ENCODE data around the gene ACADVL. TPM values are rescaled to one million over a fixed set of nuclear protein-coding genes. Genes with fewer than 3 reads are reported as not detected.

The ACADVL gene
- total and polyA plus RNA-seq, 4 donors: 185 to 1,301 (median 1,109) TPM

DNA sequence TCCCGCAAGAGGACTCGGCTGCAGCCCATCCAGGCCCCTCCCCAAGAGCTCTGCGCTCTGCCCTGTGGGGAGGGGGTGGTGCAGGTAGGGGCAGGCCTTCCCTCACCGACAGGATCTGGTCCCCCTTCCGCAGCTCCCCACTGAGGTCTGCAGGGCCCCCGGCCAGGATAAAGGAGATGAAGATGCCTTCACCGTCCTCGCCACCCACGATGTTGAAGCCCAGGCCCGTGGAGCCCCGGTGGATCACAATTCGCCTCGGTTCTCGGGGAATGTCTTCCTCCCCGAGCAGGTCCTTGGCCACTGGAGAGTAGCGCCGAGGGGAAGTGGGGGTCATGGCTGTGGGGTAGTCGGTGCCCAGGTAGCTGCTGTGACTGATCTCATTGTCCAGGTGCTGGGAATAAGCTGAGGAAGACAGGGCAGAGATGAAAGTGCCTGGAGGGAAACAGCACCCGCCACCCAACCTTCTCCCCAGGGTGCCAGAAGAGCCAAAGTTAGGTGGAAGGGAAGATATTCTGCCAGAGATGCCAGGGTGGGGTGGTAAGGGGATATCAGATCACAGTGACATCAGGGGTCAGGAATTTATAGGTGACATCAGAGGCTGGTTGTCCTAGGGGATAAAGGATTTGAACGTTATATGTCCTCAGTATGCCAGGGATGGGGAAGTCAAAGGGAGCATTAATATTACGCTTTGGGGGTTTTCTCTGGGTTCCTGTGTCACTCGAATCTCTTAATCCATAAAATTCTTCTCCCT lies 22.9 kb upstream of the ACADVL start (continued):
- TF ChIP-seq, protein P1, sequence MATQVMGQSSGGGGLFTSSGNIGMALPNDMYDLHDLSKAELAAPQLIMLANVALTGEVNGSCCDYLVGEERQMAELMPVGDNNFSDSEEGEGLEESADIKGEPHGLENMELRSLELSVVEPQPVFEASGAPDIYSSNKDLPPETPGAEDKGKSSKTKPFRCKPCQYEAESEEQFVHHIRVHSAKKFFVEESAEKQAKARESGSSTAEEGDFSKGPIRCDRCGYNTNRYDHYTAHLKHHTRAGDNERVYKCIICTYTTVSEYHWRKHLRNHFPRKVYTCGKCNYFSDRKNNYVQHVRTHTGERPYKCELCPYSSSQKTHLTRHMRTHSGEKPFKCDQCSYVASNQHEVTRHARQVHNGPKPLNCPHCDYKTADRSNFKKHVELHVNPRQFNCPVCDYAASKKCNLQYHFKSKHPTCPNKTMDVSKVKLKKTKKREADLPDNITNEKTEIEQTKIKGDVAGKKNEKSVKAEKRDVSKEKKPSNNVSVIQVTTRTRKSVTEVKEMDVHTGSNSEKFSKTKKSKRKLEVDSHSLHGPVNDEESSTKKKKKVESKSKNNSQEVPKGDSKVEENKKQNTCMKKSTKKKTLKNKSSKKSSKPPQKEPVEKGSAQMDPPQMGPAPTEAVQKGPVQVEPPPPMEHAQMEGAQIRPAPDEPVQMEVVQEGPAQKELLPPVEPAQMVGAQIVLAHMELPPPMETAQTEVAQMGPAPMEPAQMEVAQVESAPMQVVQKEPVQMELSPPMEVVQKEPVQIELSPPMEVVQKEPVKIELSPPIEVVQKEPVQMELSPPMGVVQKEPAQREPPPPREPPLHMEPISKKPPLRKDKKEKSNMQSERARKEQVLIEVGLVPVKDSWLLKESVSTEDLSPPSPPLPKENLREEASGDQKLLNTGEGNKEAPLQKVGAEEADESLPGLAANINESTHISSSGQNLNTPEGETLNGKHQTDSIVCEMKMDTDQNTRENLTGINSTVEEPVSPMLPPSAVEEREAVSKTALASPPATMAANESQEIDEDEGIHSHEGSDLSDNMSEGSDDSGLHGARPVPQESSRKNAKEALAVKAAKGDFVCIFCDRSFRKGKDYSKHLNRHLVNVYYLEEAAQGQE (IDR thresholded peaks at IDR 0.05): no peak
- TF ChIP-seq RXRA (IDR thresholded peaks at IDR 0.05) (no peak), EGR1 (IDR thresholded peaks at IDR 0.05; ENCODE audit: low read depth in 2 of 2) (no peak), GABPA (IDR thresholded peaks at IDR 0.05 in 1 of 2, conservative IDR thresholded peaks at IDR 0.05 in 1 of 2) (no peak), HNF4G (IDR thresholded peaks at IDR 0.05) (no peak), SP1 (IDR thresholded peaks at IDR 0.05) (no peak)

DNA sequence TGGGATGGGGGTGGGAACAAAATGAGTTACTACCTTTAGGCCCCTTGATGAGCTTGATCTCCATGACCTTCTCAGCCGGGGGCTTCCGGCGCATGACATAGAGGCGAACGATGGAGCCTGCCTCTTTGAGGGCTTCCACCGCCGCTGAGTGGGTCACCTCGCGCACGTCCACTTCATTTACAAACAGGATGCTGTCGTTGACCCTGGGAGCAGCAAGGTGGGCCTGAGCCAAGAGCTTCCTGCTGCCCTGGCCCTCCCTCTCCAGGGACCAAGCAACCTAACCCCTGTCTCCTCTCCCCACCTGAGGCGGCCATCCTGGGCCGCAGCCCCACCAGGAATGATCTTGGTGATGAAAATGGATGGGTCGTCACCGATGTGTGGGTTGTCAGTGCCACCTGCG lies 16.3 kb upstream of the ACADVL start:
- H3K4me1 ChIP-seq (ENCODE audit: control insufficient read depth in 4 of 4, insufficient read depth in 4 of 4, low read length in 3 of 4): peaks cover 0 to 2% (median 0%) of the 10 kb centered on the region in 4 donors
- no peak overlapping the region for H3K4me3 ChIP-seq (ENCODE audit: low read depth in 1 of 3, low read length in 3 of 3)
- DNase-seq (ENCODE audit: low spot score): no peak
- H3K27ac ChIP-seq (ENCODE audit: low read depth in 1 of 2, low read length in 2 of 2): no peak overlapping the region
- H3K9me3 ChIP-seq (ENCODE audit: control insufficient read depth in 4 of 4, low read length in 3 of 4): no peaks in the 10 kb centered on the region
- H3K36me3 ChIP-seq (ENCODE audit: control insufficient read depth in 4 of 4, insufficient read depth in 3 of 4, low read depth in 1 of 4, low read length in 3 of 4): no peaks in the 10 kb centered on the region
- no peak overlapping the region for H3K9ac ChIP-seq (ENCODE audit: low read depth in 1 of 2, low read length in 2 of 2)
- TF ChIP-seq HNF4A (conservative IDR thresholded peaks at IDR 0.05): no peak
- TF ChIP-seq GABPA (IDR thresholded peaks at IDR 0.05 in 1 of 2, conservative IDR thresholded peaks at IDR 0.05 in 1 of 2): no peak
- TF ChIP-seq HNF4G (IDR thresholded peaks at IDR 0.05): no peak
- TF ChIP-seq FOXA1 (IDR thresholded peaks at IDR 0.05): no peak
- TF ChIP-seq, protein P2, sequence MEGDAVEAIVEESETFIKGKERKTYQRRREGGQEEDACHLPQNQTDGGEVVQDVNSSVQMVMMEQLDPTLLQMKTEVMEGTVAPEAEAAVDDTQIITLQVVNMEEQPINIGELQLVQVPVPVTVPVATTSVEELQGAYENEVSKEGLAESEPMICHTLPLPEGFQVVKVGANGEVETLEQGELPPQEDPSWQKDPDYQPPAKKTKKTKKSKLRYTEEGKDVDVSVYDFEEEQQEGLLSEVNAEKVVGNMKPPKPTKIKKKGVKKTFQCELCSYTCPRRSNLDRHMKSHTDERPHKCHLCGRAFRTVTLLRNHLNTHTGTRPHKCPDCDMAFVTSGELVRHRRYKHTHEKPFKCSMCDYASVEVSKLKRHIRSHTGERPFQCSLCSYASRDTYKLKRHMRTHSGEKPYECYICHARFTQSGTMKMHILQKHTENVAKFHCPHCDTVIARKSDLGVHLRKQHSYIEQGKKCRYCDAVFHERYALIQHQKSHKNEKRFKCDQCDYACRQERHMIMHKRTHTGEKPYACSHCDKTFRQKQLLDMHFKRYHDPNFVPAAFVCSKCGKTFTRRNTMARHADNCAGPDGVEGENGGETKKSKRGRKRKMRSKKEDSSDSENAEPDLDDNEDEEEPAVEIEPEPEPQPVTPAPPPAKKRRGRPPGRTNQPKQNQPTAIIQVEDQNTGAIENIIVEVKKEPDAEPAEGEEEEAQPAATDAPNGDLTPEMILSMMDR (IDR thresholded peaks at IDR 0.05; ENCODE audit: low read depth, low read length, missing input control): no peak
- TF ChIP-seq, protein P1 (IDR thresholded peaks at IDR 0.05): no peak
- TF ChIP-seq RXRA (IDR thresholded peaks at IDR 0.05): no peak
- TF ChIP-seq EGR1 (IDR thresholded peaks at IDR 0.05; ENCODE audit: low read depth in 2 of 2): no peak
- TF ChIP-seq NR2F2 (IDR thresholded peaks at IDR 0.05): no peak
- no peak for TF ChIP-seq YY1 (IDR thresholded peaks at IDR 0.05)
- TF ChIP-seq, protein P3, sequence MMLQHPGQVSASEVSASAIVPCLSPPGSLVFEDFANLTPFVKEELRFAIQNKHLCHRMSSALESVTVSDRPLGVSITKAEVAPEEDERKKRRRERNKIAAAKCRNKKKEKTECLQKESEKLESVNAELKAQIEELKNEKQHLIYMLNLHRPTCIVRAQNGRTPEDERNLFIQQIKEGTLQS (IDR thresholded peaks at IDR 0.05): no peak
- no peak for TF ChIP-seq TAF1 (conservative IDR thresholded peaks at IDR 0.05)
- TF ChIP-seq RAD21 (IDR thresholded peaks at IDR 0.05): no peak
- TF ChIP-seq FOXA2 (IDR thresholded peaks at IDR 0.05): no peak
- no peaks in the 10 kb centered on the region for H3K27me3 ChIP-seq (ENCODE audit: control insufficient read depth in 4 of 4, insufficient read depth in 4 of 4, low read length in 3 of 4)
- 93% methylated on average over 16 of the region's 16 CpGs for WGBS

Measured in liver (tissue), 9 donors.